Urinary bladder (tissue), 4 donors: ENCODE data around the gene DDI2. TPM values are rescaled to one million over a fixed set of nuclear protein-coding genes. Genes with fewer than 3 reads are reported as not detected.

ENCODE experiments used
- DNase-seq: peaks from one replicate; pipeline ENCODE4 v3.0.0-alpha.2; 2015; ENCODE audit errors: extremely low spot score
- H3K27ac ChIP-seq: one replicate; pipeline ENCODE4 v1.5.1; 2013; ENCODE audit warnings: low read depth, mild to moderate bottlenecking, moderate library complexity
- H3K36me3 ChIP-seq: one replicate; pipeline ENCODE4 v1.6.1; 2013; ENCODE audit warnings: mild to moderate bottlenecking, moderate library complexity; ENCODE audit not compliant: insufficient read depth
- H3K4me1 ChIP-seq: one replicate; pipeline ENCODE4 v1.6.1; 2013; ENCODE audit warnings: mild to moderate bottlenecking, moderate library complexity; ENCODE audit not compliant: insufficient read depth
- H3K4me3 ChIP-seq: one replicate; pipeline ENCODE4 v1.5.1; 2013; ENCODE audit warnings: low read depth, low read length
- WGBS: extraction: QIAGEN DNeasy Blood & Tissue Kit; methylation state at CpG from one replicate; pipeline ENCODE4 v1.1.7; 2013; 5-methylcytosine and 5-hydroxymethylcytosine counted together
- polyA plus RNA-seq: library from polyadenylated mRNA; stranded (reverse); fragments of 200-250 nt; gene quantifications from one replicate; pipeline ENCODE4 v1.2.3, GENCODE V29; 2013
- small RNA-seq: library from RNA; depleted of rRNA; stranded (forward); fragments of <200 nt; gene quantifications from one replicate; pipeline ENCODE3, GENCODE V24; 2014
- total RNA-seq: library from RNA; depleted of rRNA; stranded (reverse); fragments of >200 nt; gene quantifications from one replicate; pipeline ENCODE4 v1.2.3, GENCODE V29; 2014
- donor health status: healthy with polysubstance abuse.
- donor health status: healthy.

DDI2 gene
- total and polyA plus RNA-seq, 2 donors, result 7.2 to 48.8 TPM

DNA sequence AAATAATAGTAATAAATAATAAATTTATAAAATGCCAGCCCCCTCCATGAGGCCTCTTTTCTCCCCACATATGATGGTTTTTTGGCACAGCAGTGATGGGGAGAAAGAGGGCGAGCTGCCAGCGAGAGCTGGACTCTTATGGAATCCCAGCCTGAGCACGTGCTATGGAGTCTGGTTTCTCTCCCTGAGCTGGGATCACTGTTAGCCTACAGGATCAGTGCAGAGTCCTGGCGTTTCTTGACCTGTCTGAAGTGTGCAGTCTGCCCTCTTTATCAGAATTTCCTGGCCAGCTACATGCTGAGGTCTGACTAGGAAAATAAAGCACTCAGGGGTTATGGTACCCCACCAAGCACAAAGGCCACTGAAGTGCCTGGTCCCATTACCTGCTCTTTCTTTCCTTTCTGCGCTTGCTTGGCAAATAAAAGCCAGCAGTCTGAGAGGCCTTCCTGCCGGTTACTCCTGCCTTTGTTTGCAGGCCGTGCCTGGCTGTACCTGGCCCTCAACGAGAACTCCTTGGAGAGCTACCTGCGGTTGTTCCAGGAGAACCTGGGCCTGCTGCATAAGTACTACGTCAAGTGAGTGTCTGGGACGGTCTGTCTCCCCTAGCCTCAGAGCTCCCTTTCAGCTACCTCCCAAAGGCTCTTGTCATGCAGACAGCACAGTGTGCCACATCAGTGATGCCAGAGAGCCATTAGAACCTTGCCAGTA, 100.3 kb downstream of the DDI2 start:
- WGBS, result 65% methylated on average over 11 of the region's 11 CpGs
- Histone ChIP-seq H3K4me1 (no peaks in the 10 kb centered on the region), H3K27ac (no peak overlapping the region), H3K36me3 (no peaks in the 10 kb centered on the region), H3K4me3 (no peak overlapping the region)
- DNase-seq, result no peak

DNA sequence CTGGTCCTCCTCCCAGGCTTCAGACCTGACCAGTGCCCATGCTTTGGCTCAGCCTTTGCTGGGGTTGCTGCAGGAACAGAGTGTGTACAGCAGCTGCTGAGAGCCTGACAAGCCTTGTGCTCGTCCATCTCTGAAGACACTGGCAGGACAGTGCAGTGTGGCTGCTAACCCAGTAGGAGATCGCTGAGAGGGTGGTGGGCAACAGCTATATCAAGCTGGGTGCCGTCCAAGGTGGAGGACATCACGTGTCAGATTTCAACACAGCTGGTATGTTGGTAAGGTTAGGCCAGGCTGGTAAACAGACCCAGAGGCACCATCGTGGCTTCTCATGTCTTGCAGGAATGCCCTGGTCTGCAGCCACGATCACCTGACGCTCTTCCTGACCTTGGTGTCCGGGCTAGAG, 100.9 kb downstream of the DDI2 start:
- Histone ChIP-seq H3K27ac (no peak overlapping the region), H3K36me3 (no peaks in the 10 kb centered on the region), H3K4me1 (no peaks in the 10 kb centered on the region), H3K4me3 (no peak overlapping the region)
- 86% methylated on average over 8 of the region's 8 CpGs for WGBS
- DNase-seq, result no peak

Small RNA genes within 50 kb of the gene (small RNA-seq; reads per million reads assigned to genes)
- gene AL121992.2 (not detected), gene CD24P1 (not detected), gene RNU7-179P (not detected)

Other genes with a start within 250 kb of the DDI2 start
- gene EFHD2, start 207.6 kb upstream of the DDI2 start, total RNA-seq, result 16.9 TPM
- gene EFHD2, start 207.6 kb upstream of the DDI2 start, polyA plus RNA-seq, result 50.9 TPM
- gene CTRC, start 179.0 kb upstream of the DDI2 start, total RNA-seq, result not detected
- 0.52 TPM for gene CTRC, start 179.0 kb upstream of the DDI2 start, polyA plus RNA-seq
- not detected for gene CELA2A, start 160.7 kb upstream of the DDI2 start, total RNA-seq
- not detected for gene CELA2A, start 160.7 kb upstream of the DDI2 start, polyA plus RNA-seq
- gene CELA2B, start 141.4 kb upstream of the DDI2 start, total RNA-seq, result 0.32 TPM
- gene CELA2B, start 141.4 kb upstream of the DDI2 start, polyA plus RNA-seq, result not detected
- gene CASP9, start 93.2 kb upstream of the DDI2 start, total RNA-seq, result 9.3 TPM
- gene CASP9, start 93.2 kb upstream of the DDI2 start, polyA plus RNA-seq, result 15.4 TPM
- 18.7 TPM for gene DNAJC16, start 90.6 kb upstream of the DDI2 start, total RNA-seq
- 5.6 TPM for gene DNAJC16, start 90.6 kb upstream of the DDI2 start, polyA plus RNA-seq
- gene AGMAT, start 32.4 kb upstream of the DDI2 start, total RNA-seq, result 0.48 TPM
- 0.27 TPM for gene AGMAT, start 32.4 kb upstream of the DDI2 start, polyA plus RNA-seq
- gene PLEKHM2, start 66.9 kb downstream of the DDI2 start, total RNA-seq, result 23.5 TPM
- 53.5 TPM for gene PLEKHM2, start 66.9 kb downstream of the DDI2 start, polyA plus RNA-seq
- gene SLC25A34, start 118.8 kb downstream of the DDI2 start, total RNA-seq, result 0.90 TPM
- 1.3 TPM for gene SLC25A34, start 118.8 kb downstream of the DDI2 start, polyA plus RNA-seq
- gene TMEM82, start 125.0 kb downstream of the DDI2 start, total RNA-seq, result not detected
- not detected for gene TMEM82, start 125.0 kb downstream of the DDI2 start, polyA plus RNA-seq
- 28.8 TPM for gene FBLIM1, start 141.3 kb downstream of the DDI2 start, total RNA-seq
- gene FBLIM1, start 141.3 kb downstream of the DDI2 start, polyA plus RNA-seq, result 107 TPM
- 2.9 TPM for gene UQCRHL, start 190.2 kb downstream of the DDI2 start, total RNA-seq
- 3.5 TPM for gene UQCRHL, start 190.2 kb downstream of the DDI2 start, polyA plus RNA-seq
- gene SPEN, start 230.2 kb downstream of the DDI2 start, total RNA-seq, result 47.6 TPM
- gene SPEN, start 230.2 kb downstream of the DDI2 start, polyA plus RNA-seq, result 31.8 TPM